ENCODE data around the gene APPBP2. TPM values are rescaled to one million over a fixed set of nuclear protein-coding genes. Genes with fewer than 3 reads are reported as not detected.

Gene APPBP2
- total and polyA plus RNA-seq, 2 experiments from 2014 or later, result 22.9 to 30.9 TPM

- peaks cover 78% of the 10 kb centered on the region for H3K36me3 ChIP-seq
Measured at GRCh38 chr17:60461584-60461983, 64.5 kb downstream of the APPBP2 start.

GRCh38 chr17:60457148-60457547 lies 68.9 kb downstream of the APPBP2 start:
- no peak for DNase-seq (ENCODE audit: low read depth in 1 of 2, low spot score in 1 of 2)
- no peak for TF ChIP-seq CTCF (IDR thresholded peaks at IDR 0.05; ENCODE audit: low read depth, low read length)
- Histone ChIP-seq H3K4me1 (ENCODE audit: low read depth) (no peaks in the 10 kb centered on the region), H3K4me3 (no peak overlapping the region), H3K27ac (no peak overlapping the region), H3K36me3 (peaks cover 86% of the 10 kb centered on the region), H3K9me3 (ENCODE audit: low read depth) (no peaks in the 10 kb centered on the region), H3K27me3 (no peaks in the 10 kb centered on the region)

More at GRCh38 chr17:60461584-60461983, 64.5 kb downstream of the APPBP2 start:
- DNase-seq (ENCODE audit: low read depth in 1 of 2, low spot score in 1 of 2), result no peak
- no peaks in the 10 kb centered on the region for H3K4me1 ChIP-seq (ENCODE audit: low read depth)
- no peak overlapping the region for H3K4me3 ChIP-seq
- no peaks in the 10 kb centered on the region for H3K27me3 ChIP-seq
- no peak overlapping the region for H3K27ac ChIP-seq
- no peak for TF ChIP-seq CTCF (IDR thresholded peaks at IDR 0.05; ENCODE audit: low read depth, low read length)
- H3K9me3 ChIP-seq (ENCODE audit: low read depth), result no peaks in the 10 kb centered on the region

- no peak for TF ChIP-seq CTCF (IDR thresholded peaks at IDR 0.05; ENCODE audit: low read depth, low read length)
- no peaks in the 10 kb centered on the region for H3K27me3 ChIP-seq
- peaks cover 82% of the 10 kb centered on the region for H3K36me3 ChIP-seq
- H3K27ac ChIP-seq, result no peak overlapping the region
- no peaks in the 10 kb centered on the region for H3K4me1 ChIP-seq (ENCODE audit: low read depth)
- no peak overlapping the region for H3K4me3 ChIP-seq
- no peaks in the 10 kb centered on the region for H3K9me3 ChIP-seq (ENCODE audit: low read depth)
- peak in 1 of 2 donors; percentile 66 for DNase-seq (ENCODE audit: low read depth in 1 of 2, low spot score in 1 of 2)
Measured at GRCh38 chr17:60455378-60455777, 70.7 kb downstream of the APPBP2 start.

GRCh38 chr17:60451965-60452364 lies 74.1 kb downstream of the APPBP2 start:
- Histone ChIP-seq H3K4me1 (ENCODE audit: low read depth) (no peaks in the 10 kb centered on the region), H3K9me3 (ENCODE audit: low read depth) (no peaks in the 10 kb centered on the region), H3K27me3 (no peaks in the 10 kb centered on the region), H3K4me3 (no peak overlapping the region), H3K36me3 (peaks cover 74% of the 10 kb centered on the region), H3K27ac (no peak overlapping the region)
- DNase-seq (ENCODE audit: low read depth in 1 of 2, low spot score in 1 of 2), result no peak
- no peak for TF ChIP-seq CTCF (IDR thresholded peaks at IDR 0.05; ENCODE audit: low read depth, low read length)

DNA sequence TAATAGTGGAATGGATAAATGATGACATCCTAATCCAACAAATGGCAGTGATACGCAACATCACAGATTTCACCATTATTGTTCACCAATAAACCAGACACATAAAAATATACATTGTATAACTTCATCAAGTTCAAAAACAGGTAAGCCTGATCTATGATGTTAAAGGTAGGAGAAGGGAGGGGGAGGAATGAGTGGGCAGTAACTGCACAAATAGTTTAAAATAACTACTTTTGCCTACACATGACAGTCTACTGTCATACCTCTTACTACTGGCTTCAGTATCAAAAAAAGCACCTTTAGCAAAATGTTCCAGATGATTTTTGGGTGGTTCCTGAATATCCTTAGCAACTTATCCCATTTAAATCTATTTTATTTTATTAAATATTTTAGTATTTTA lies 75.0 kb downstream of the APPBP2 start:
- no peak for TF ChIP-seq CTCF (IDR thresholded peaks at IDR 0.05; ENCODE audit: low read depth, low read length)
- no peak overlapping the region for H3K4me3 ChIP-seq
- H3K27me3 ChIP-seq, result no peaks in the 10 kb centered on the region
- no peak overlapping the region for H3K27ac ChIP-seq
- DNase-seq (ENCODE audit: low read depth in 1 of 2, low spot score in 1 of 2), result no peak
- no peaks in the 10 kb centered on the region for H3K4me1 ChIP-seq (ENCODE audit: low read depth)
- no peaks in the 10 kb centered on the region for H3K9me3 ChIP-seq (ENCODE audit: low read depth)
- peaks cover 77% of the 10 kb centered on the region for H3K36me3 ChIP-seq

- TF ChIP-seq CTCF (IDR thresholded peaks at IDR 0.05; ENCODE audit: low read depth, low read length), result no peak
- no peak overlapping the region for H3K4me3 ChIP-seq
- peaks cover 41% of the 10 kb centered on the region for H3K36me3 ChIP-seq
- no peak for DNase-seq (ENCODE audit: low read depth in 1 of 2, low spot score in 1 of 2)
- H3K9me3 ChIP-seq (ENCODE audit: low read depth), result no peaks in the 10 kb centered on the region
- H3K27ac ChIP-seq, result no peak overlapping the region
- H3K4me1 ChIP-seq (ENCODE audit: low read depth), result no peaks in the 10 kb centered on the region
- no peaks in the 10 kb centered on the region for H3K27me3 ChIP-seq
Measured at GRCh38 chr17:60447375-60447774, 78.7 kb downstream of the APPBP2 start.

Measured in cardiac muscle cell (in vitro differentiated cells and primary cell).